DMS114 treated with DMSO at 0.1 percent for 48 hours (cell line): ENCODE results near the gene TRAF2.

Experiments
- DNase-seq: peaks from one replicate; lab custom pipeline; 2025; ENCODE audit not compliant: unreplicated experiment; lab: John Stamatoyannopoulos, UW

Gene TRAF2

GRCh38 chr9:136958473-136958872 lies 72.2 kb downstream of the TRAF2 start:
- DNase-seq, result no peak

DNA sequence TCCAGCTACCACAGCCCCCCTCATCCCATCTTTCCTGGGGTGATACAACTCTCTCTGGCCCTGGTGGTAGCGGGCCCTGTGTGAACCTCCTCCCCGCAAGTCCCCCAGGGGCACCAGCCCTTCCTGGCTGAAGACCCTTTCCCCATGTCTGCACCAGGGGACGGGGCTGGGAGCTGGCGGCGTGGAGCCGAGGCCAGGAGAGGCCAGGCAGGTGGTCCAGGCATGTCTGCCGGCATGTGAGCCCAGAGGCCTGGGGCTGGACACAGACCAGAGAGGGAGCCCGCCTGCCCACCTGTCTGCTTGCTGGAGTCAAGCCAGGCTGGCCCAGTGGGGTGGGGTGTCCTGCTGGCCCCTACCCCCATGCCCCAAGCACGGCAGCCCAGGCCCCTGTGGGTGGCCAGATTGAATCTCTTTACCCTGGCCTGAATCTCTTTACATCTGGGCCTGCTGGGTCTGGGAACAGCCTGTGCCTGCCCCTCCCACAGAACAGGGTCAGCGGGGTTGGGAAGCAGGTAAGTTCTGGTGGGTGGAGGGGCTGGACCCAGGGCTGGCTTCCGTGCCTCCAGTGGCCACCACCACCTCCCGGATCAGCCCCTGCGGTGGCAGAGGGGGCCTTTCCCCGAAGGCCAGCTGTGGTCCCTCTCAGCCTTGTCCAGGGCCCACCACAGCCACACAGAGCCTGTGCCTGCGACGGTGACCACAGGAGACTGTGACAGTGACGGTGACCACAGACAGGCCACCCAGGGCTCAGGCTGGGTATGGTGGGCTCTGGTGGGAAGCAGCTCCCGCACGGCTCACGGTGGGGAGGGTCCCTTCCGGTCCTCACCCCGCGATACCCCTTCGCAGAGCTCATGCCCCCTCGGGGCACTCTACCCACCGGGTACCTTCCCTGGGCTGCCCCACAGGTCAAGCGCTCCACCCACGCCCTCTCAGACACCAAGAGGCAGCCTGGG lies 72.9 kb downstream of the TRAF2 start:
- no peak for DNase-seq

DNA sequence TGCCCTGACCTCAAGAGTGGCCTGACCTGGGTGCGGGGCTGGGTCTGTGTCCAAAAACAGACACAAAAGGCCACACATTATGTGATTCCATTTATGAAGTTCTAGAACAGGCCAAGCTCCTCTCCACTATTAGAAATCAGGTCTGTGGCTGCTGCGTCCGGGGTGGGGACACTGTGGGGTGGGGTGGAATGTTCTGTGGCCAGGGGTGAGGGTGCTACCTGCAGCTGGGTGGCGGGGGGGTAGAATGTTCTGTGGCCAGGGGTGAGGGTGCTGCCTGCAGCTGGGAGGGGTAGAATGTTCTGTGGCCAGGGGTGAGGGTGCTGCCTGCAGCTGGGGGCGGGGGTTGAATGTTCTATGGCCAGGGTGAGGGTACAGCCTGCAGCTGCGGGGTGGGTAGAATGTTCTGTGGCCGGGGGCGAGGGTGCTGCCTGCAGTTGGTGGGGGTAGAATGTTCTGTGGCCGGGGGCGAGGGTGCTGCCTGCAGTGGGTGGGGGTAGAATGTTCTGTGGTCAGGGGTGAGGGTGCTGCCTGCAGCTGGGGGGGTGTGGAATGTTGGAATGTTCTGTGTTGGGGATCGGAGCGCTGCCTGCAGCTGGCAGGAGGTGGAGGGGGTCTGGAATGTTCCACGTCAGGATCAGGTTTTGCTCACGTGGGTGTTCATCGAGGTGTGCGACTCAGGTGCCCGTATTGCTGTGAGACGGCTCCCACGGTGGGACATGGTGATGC lies 74.1 kb downstream of the TRAF2 start:
- DNase-seq, result no peak

DNA sequence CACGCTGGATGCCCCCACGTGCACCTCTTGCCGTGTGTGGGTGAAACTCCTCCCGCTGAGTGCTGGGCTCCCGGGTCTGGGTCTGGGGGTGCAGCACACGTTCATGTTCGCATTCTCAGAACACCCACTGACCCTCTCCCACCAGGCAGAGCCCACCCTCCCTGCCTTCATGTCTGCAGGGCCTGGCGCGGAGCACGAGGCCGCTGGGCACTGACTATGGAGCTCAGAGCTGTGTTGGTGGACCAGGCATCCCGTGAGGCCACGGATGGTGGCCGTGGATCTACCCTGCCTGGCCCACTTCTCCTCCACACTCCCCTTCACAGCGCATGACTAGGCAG lies 74.6 kb downstream of the TRAF2 start:
- no peak for DNase-seq

- DNase-seq, result no peak
Observed at GRCh38 chr9:136961279-136962065, 75.2 kb downstream of the TRAF2 start.

GRCh38 chr9:136962163-136962562 lies 75.8 kb downstream of the TRAF2 start:
- DNase-seq, result no peak

- no peak for DNase-seq
Observed at GRCh38 chr9:136962701-136963248, 76.5 kb downstream of the TRAF2 start.

GRCh38 chr9:136963341-136963740 lies 77.0 kb downstream of the TRAF2 start:
- no peak for DNase-seq

GRCh38 chr9:136963751-136964150 lies 77.4 kb downstream of the TRAF2 start:
- DNase-seq, result no peak

DNA sequence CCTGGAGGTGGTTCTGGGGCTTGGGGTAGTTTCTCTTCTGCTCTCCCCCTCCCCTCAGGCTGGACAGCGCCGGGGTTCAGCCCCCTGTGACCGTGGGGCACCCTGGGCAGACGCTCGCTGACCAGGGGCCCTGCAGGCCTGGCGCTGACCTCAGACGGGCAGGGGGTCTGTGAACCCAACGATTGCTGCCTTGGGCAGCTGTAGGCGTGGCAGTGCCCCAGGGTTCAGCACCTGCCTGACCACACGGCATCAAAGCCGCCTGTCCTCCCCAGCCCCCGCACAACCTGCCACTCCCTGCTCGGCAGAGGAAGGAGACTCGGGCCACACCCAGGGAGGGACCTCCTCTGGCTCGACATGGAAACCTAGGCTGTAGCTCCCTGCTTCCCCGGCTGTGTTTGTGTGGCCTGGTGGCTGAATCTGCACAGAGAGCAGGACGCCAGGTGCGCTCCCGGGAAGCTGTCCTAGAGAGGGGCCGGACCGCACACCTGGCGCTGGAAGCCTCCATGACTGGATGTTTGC lies 77.9 kb downstream of the TRAF2 start:
- DNase-seq, result no peak

GRCh38 chr9:136964833-136965422 lies 78.6 kb downstream of the TRAF2 start:
- DNase-seq, result no peak

DNA sequence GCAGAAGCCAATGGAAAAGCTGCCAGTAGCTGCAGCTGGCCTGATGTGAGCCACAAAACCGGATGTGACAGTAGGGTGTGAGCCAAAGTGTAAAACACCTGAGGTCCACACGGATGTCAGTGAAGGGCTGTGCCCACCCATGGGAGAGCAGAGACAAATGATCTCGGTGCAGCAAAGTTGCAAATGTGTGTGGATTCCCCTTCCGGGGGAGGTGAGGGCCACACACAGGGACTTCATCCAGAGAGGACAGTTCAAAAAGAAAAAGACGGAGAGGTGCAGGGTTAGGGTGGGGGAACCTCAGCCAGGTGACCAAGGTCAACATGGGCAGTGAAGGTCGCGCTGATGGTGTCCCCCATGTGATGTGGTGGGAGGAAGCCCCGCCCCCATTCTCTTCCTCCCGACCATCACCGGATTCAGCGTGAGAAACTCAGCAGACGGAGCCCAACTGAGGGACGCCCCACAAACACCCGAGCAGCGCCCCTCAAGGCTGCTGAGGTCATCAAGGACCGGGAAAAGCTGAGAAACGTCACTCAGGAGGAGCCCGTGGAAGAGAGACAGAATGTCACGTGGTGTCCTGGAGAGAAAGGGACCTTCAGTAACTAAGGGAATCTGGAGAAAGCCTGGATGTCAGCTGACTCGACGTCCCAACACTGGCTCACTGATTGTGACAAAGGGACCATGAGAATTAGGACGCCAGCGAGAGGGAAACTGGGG lies 79.6 kb downstream of the TRAF2 start:
- no peak for DNase-seq

DNA sequence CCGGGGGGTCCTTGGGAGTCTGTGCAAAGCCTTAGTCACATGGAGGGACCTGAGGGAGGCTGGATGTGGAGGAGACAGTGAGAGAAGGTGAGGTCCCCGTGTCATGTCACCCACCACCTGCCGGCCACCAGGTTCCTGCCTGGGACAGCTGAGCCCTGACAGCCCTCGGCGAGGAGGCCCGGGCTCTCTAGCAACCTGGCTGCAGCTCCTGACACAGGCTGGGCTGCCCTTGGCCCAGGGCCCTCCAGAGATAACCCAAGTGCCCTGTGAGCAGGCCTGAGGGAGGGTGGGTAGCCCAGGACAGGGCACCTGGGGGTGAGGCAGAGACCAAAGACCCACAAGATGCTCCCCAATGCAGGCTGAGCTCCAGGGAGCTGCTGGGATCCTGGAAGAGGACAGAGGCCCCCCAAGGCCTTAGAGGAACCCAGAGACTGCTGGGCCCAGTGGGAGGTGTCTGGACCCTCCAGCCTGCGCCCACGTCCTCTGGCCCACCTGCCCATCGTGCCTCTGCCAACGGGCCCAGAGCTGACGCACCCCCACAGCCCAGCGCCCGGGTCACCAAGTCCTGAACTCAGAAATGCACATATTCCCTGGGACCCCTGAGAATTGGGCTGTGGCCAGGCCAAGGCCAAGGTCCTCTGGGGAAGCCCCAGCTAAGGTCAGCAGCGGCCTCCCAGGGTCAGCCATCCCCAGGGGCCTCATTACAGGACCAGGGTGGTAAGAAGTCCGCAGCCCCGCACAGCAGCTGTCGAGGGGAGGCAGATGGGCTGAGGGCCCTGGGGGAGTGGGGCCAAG lies 82.2 kb downstream of the TRAF2 start:
- no peak for DNase-seq

- DNase-seq, result no peak
Observed at GRCh38 chr9:136969150-136969549, 82.8 kb downstream of the TRAF2 start.

DNA sequence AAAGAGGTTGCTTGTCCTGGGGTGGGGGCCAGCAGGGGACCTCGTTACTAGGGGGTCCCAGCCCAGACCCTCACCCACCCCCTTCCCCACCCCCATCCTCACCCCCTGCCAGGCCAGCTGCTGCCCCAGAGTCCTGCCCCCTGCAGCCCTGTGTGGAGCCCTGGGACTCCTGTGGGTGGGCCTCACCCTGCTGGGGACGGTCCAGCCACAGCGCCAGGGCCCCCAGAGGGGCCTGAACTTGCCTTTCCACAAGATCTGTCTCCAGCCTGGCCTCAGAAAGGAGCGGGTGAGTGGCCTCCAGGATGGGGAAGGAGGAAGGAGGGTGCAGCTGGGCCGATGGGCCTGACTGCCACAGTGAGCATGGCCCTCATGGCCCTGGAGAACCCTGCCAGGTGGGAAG lies 83.5 kb downstream of the TRAF2 start:
- no peak for DNase-seq

DNA sequence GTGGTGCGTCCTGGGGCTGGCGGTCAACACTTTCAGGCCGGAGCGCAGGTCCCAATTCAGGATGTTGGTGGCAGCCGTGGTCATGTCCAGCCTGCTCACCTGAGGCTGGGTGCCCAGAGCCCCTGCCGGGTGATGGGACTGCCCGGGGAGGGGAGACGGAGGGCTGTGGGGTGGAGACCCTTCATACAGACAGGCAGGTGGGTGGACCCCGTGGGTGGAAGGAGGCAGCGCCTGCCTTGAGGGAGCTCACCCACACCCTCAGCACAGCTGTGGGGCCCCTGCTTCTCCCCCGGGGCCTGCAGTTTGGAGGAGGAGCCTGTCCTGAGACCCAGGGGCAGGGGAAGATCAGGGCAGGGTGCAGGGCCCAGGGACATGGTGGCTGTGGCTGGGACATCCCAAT lies 84.0 kb downstream of the TRAF2 start:
- no peak for DNase-seq

DNA sequence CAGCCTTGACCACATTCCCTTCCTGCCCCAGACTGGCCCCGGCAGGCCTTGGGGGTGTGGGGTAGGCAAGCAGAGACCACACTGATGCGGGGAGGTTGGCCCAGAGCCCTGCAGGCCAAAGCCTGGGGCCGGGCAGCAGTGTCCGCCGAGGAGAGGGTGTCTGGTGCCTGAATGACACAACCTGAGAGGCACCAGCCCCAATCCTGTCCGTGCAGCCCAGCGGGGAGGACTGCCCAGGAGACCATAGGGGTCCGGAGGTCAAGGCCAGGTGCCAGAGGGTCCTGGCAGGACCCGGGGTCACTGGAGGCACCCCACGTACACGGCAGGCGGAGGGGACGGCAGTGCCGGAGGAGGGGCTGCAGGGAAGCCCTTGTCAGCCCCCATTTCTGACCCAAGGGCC lies 85.4 kb downstream of the TRAF2 start:
- DNase-seq, result no peak

- DNase-seq, result no peak
Observed at GRCh38 chr9:136972335-136972734, 86.0 kb downstream of the TRAF2 start.

DNA sequence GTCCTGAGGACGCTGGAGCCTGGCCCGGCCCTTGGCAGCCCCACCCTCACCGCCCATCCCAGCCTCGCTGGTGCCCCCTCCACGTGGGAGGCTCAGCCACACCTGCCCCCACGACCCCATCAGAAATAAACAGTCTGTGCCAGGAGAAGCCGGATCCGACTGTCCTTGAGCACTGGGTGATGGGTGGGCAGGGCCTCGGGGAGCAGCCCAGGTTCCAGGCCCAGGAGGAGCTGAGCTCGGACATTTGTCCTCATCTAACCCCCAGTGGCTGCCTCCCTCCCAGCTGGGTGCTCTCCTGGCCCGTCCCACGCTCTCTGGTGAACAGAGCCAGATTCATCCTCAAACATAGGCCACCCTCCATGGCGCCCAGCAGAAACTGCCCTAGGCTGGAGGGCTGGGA lies 86.4 kb downstream of the TRAF2 start:
- DNase-seq, result no peak
